Suppressor macrophage treated with lipopolysaccharide for 4 hours (primary cell): ENCODE measurements around the gene COL23A1.

Experiments
- DNase-seq: peaks from one replicate; pipeline ENCODE4 v3.0.0-alpha.2; 2020

The COL23A1 gene

GRCh38 chr5:178529080-178529479, 61.1 kb downstream of the COL23A1 start:
- DNase-seq: peak; percentile 27

GRCh38 chr5:178527458-178528307, 62.5 kb downstream of the COL23A1 start:
- DNase-seq: no peak

GRCh38 chr5:178526773-178527457, 63.3 kb downstream of the COL23A1 start:
- no peak for DNase-seq

- no peak for DNase-seq
These were observed 64.1 kb downstream of the COL23A1 start for GRCh38 chr5:178525906-178526732.

GRCh38 chr5:178524093-178524882, 65.9 kb downstream of the COL23A1 start:
- no peak for DNase-seq

GRCh38 chr5:178522361-178522760, 67.8 kb downstream of the COL23A1 start:
- DNase-seq: no peak

DNA sequence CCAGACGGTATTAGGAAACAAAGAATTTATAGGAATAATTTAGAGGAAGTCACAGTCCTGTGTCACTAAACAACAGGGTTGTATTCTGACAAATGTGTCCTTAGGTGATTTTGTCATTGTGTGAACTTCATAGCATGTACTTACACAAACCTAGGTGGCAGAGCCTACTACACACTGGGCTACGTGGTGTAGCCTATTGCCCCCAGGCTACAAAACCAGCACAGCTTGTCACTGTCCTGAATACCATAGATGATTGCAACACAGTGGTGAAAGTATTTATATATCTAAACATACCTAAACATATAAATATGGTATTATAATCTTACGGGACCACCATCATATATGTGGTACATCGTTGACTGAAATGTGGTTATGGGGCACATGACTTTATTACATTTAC, 69.3 kb downstream of the COL23A1 start:
- no peak for DNase-seq

GRCh38 chr5:178519804-178520203, 70.4 kb downstream of the COL23A1 start:
- DNase-seq: no peak

DNA sequence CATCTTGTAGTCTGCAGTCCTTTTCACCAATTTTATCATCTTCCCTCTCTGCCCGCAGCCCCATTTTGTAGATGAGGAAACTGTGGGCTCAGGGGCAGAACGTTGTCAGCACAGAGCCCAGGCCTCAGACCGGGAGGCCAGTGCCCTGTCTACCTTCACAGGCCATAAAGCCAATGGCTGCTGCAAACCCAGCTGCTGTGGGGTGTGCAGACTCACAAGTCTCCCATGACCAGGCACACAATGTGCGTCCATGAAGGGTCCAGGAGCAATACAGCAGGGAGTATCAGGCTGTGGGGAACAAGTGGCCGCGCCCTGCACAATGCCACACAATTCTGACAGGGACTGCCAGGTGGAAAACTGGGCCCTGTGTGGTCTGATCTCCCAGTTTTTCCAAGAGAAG, 71.0 kb downstream of the COL23A1 start:
- DNase-seq: no peak

DNA sequence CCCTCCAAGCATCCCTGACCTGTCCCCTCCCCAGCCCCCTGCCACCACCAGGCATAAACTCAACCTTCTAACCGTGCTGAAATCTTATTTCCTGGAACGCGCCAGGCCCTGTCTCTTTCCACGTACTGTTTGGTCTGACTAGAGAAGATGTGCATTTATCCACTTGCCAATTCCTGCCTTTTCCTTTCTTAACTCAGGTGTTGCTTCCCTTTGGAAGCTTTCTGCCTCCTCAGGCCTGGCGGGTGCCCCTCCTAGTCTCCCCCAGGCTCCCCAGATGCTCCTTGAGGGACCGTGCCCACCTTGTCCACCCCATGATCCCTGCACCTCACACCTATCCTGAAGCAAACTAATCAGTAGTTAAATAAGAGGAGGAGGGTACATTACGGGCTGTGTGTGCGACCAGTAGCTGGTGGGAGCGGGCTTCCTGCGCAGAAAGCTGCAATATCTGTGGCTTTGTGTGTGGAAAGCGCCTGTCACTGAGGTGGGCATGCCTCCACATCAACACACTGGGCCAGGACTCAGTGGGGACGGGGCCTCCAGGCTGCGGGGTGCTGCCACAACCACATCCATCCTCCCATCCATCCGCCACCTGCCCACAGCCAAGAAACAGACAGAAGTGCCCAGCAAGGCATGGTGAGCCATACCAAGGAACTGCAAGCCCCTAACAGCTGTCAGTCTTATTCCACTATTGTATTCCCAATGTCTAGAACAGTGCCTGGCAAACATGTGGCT, 73.5 kb downstream of the COL23A1 start:
- DNase-seq: no peak

- DNase-seq: no peak
These were observed 74.3 kb downstream of the COL23A1 start for GRCh38 chr5:178515776-178516503.

DNA sequence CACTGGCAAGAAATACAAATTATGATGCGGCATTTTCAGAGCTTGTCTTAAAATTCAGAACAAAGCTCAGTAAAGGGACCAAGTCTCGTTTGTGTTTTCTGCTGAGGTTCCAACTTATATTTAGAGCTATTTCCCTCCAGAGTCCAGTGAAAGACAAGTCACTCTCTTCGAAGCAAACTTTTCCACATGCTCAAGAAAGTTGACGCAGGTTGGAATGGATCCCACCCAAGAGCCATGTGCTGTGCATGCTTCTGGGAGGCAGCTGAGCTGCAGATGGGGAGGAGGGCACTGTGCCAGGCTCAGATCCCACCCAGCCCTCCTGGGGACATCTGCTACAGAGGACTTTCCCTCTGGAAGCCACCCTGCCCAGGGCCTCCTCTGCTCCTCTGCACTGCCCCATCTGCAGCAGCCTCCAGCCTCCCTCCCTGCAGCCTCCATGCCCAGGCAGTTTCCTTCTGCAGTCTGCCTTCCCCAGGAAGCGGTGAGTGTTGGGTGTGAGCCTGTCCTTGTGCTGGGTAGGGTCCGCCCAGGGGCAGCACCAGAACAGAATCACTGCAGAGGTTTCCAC, 75.3 kb downstream of the COL23A1 start:
- no peak for DNase-seq

- DNase-seq: no peak
These were observed 79.0 kb downstream of the COL23A1 start for GRCh38 chr5:178511172-178511571.

- no peak for DNase-seq
These were observed 80.6 kb downstream of the COL23A1 start for GRCh38 chr5:178509491-178510057.

GRCh38 chr5:178507151-178507932, 82.9 kb downstream of the COL23A1 start:
- no peak for DNase-seq

DNA sequence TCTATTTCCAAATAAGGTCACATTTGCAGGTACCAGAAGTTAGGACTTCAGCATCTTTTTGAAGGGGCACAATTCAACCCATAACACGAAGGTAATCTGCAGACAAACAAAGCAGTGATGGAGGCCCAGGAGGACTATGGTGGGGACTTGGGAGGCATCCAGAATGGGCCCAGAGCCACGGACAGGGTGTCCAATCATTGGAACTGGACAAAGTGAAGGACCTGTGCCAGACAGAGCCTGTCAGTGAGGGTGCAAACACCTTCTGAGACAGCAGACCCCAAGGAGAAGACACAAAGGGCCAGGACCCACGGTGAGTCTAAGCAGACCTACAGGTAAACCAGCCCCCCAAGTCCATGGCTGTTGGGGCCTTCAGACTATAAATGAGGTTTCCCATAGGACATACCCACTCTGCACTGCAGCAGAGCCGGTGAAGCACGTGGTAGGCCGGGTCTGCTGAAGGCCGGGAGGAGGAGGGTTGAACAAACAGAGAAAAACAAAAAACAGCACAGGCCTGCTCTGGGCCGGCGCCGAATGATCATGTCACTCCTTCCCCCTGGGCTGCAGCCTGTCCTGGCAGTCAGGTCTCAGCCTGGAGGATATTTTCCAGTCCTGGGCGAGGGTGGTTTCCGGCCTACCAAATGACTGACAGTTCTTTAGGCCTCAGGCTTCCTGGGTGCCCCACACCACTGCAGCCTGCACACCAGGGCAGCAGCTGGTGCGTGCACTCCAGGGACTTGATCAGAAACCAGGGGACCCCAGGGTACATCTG, 84.4 kb downstream of the COL23A1 start:
- no peak for DNase-seq

- DNase-seq: no peak
These were observed 85.7 kb downstream of the COL23A1 start for GRCh38 chr5:178504340-178504960.

GRCh38 chr5:178502401-178503100, 87.6 kb downstream of the COL23A1 start:
- DNase-seq: no peak
